ENCODE results near the gene TBC1D16.

TBC1D16 gene

GRCh38 chr17:79907850-79908249 is 127.8 kb downstream of the TBC1D16 start:
- POLR2A ChIA-PET: interaction anchor here (0.5 kb wide), 1 partner anchor 238 kb away, joined by 6 read pairs; no protein-coding TSS in a partner anchor
- CTCF ChIA-PET: interaction anchor here (2.2 kb wide), 1 partner anchor 17 kb away, joined by 5 read pairs; no protein-coding TSS in a partner anchor
- no peak for DNase-seq (ENCODE audit: extremely low spot score)

DNA sequence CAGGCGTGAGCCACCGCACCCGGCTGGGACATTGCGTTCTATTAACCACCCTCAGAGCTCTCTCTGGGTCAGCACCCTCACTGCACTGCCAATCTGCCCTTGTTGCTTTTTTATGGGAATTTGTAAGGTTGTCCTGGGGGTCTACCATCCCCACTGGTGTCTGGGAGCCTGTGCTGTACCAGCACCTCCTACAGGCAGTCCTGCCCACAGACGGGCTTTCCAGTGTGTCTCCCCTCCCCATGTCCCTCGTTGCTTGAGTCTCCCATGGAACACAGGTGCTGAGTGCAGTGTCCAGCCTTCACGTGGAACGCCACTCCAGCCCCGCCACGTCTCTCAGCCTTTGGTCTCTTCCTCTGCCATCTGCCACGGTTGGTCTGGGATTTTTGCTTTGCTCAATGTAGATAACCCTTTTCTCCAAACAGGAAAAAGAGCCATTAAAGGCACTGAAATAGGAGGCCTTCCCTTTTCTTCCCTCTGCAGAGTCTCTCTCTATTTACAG is 128.4 kb downstream of the TBC1D16 start:
- no peak for TF ChIP-seq CTCF (IDR thresholded peaks at IDR 0.05; ENCODE audit: control extremely low read depth, extremely low read depth, low read depth, missing control alignments)
- DNase-seq (ENCODE audit: extremely low spot score): no peak
- CTCF ChIA-PET: no interaction called here
- POLR2A ChIA-PET: interaction anchor here (0.5 kb wide), 1 partner anchor 239 kb away, joined by 6 read pairs; no protein-coding TSS in a partner anchor

More at GRCh38 chr17:79907850-79908249, 127.8 kb downstream of the TBC1D16 start:
- TF ChIP-seq CTCF (IDR thresholded peaks at IDR 0.05; ENCODE audit: control extremely low read depth, extremely low read depth, low read depth, missing control alignments): no peak

- ChIA-PET CTCF (no interaction called here), POLR2A (no interaction called here)
- TF ChIP-seq CTCF (IDR thresholded peaks at IDR 0.05; ENCODE audit: control extremely low read depth, extremely low read depth, low read depth, missing control alignments): no peak
- DNase-seq (ENCODE audit: extremely low spot score): no peak
Observed at GRCh38 chr17:79905832-79906231, 129.8 kb downstream of the TBC1D16 start.

GRCh38 chr17:79904865-79905264 is 130.8 kb downstream of the TBC1D16 start:
- CTCF ChIA-PET: no interaction called here
- TF ChIP-seq CTCF (IDR thresholded peaks at IDR 0.05; ENCODE audit: control extremely low read depth, extremely low read depth, low read depth, missing control alignments): no peak
- POLR2A ChIA-PET: no interaction called here
- DNase-seq (ENCODE audit: extremely low spot score): no peak

GRCh38 chr17:79902146-79902791 is 133.4 kb downstream of the TBC1D16 start:
- no peak for DNase-seq (ENCODE audit: extremely low spot score)
- ChIA-PET CTCF (no interaction called here), POLR2A (no interaction called here)
- TF ChIP-seq CTCF (IDR thresholded peaks at IDR 0.05; ENCODE audit: control extremely low read depth, extremely low read depth, low read depth, missing control alignments): no peak

GRCh38 chr17:79901131-79901530 is 134.5 kb downstream of the TBC1D16 start:
- no peak for DNase-seq (ENCODE audit: extremely low spot score)
- CTCF ChIA-PET: no interaction called here
- TF ChIP-seq CTCF (IDR thresholded peaks at IDR 0.05; ENCODE audit: control extremely low read depth, extremely low read depth, low read depth, missing control alignments): no peak
- POLR2A ChIA-PET: no interaction called here
